Kidney glomerular epithelial cell (primary cell): Measurements from ENCODE around the gene DPCD.
A peak's percentile ranks its signal among the peaks of the same experiment; 100 is the strongest.

Experiments
- DNase-seq: peaks from one replicate; lab custom pipeline; 2025; lab: John Stamatoyannopoulos, UW

DPCD gene

GRCh38 chr10:101567165-101568006, 20.7 kb upstream of the DPCD start:
- no peak for DNase-seq

GRCh38 chr10:101568054-101568745, 19.9 kb upstream of the DPCD start:
- no peak for DNase-seq

GRCh38 chr10:101569323-101569621, 18.8 kb upstream of the DPCD start:
- DNase-seq = no peak

- DNase-seq = peak; percentile 55
Observed at GRCh38 chr10:101569622-101570427, 18.3 kb upstream of the DPCD start.

GRCh38 chr10:101570428-101571270, 17.5 kb upstream of the DPCD start:
- DNase-seq = no peak

- no peak for DNase-seq
Observed at GRCh38 chr10:101571271-101571925, 16.7 kb upstream of the DPCD start.

- DNase-seq = no peak
Observed at GRCh38 chr10:101572126-101572525, 16.0 kb upstream of the DPCD start.

- DNase-seq = no peak
Observed at GRCh38 chr10:101572785-101573184, 15.3 kb upstream of the DPCD start.

- no peak for DNase-seq
Observed at GRCh38 chr10:101573885-101574753, 14.0 kb upstream of the DPCD start.

- DNase-seq = no peak
Observed at GRCh38 chr10:101575091-101575490, 13.0 kb upstream of the DPCD start.

GRCh38 chr10:101575580-101576210, 12.4 kb upstream of the DPCD start:
- no peak for DNase-seq

- no peak for DNase-seq
Observed at GRCh38 chr10:101576211-101576863, 11.8 kb upstream of the DPCD start.

GRCh38 chr10:101577121-101577871, 10.8 kb upstream of the DPCD start:
- DNase-seq = no peak

- no peak for DNase-seq
Observed at GRCh38 chr10:101578192-101578591, 9.9 kb upstream of the DPCD start.

- no peak for DNase-seq
Observed at GRCh38 chr10:101578803-101579515, 9.2 kb upstream of the DPCD start.

GRCh38 chr10:101579516-101579870, 8.6 kb upstream of the DPCD start:
- DNase-seq = no peak

GRCh38 chr10:101580486-101581399, 7.4 kb upstream of the DPCD start:
- DNase-seq = no peak
